GM18508 (cell line): ENCODE measurements around the gene OR56B1.
"Not testable (repeated sequence)": the region's sequence is repeated elsewhere in the genome, so short reads cannot be mapped to it uniquely, and the experiment has no call there.

Experiments
- ATAC-seq: cut with Tn5 transposase; IDR thresholded peaks from one replicate; pipeline ENCODE4 v1.9.1; 2021; ENCODE audit warnings: moderate number of reproducible peaks; ENCODE audit not compliant: insufficient read depth, unreplicated experiment

Gene OR56B1, protein sequence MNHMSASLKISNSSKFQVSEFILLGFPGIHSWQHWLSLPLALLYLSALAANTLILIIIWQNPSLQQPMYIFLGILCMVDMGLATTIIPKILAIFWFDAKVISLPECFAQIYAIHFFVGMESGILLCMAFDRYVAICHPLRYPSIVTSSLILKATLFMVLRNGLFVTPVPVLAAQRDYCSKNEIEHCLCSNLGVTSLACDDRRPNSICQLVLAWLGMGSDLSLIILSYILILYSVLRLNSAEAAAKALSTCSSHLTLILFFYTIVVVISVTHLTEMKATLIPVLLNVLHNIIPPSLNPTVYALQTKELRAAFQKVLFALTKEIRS

GRCh38 chr11:5736396-5736795, at the start of gene OR56B1:
Gene OR56B1, plus strand, starts transcription at chr11:5736448. Its CDS starts 69 bp downstream, at chr11:5736517.
- no peak for ATAC-seq

DNA sequence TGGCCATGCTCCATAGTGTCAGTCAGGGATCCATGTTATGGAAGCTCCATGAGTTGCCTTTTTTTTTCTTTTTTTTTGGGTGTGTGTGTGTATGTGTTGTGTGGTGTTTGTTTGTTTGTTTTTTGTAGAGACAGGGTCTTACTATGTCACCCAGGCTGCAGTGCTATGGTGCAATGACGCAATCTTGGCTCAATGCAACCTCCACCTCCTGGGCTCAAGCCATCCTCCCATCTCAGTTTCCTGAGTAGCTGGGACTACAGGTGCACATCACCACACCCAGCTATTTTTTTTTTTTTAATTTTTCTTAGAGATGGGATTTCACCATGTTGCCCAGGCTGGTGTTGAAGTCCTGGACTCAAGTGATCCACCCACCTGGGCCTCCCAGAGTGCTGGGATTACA, 47.8 kb upstream of the OR56B1 start:
- ATAC-seq: no peak

DNA sequence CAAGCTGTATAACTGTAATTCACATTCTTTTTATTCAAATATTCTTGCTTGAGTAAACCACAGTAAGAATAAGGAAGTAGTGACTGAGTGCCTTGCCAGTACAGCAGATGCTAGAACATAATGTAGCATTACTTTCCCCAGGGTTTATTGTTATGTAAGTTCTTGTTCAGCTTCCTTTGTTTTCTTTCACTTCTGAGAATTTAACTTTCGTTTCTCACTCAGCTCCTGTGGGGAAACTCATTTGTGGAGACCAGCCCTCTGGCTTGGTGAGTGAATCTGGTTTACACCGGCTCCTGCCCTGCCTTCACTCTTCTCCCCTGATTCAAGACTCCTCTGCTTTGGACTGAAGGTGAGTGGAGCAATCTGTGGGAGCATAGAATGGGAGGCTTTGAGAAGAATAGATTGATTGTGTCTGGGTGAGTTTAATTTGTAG, 46.7 kb upstream of the OR56B1 start, which contains the start of gene TRIM22:
TRIM22 (plus strand) TSS at position 240 of the 433 bp plus-strand sequence. CDS start 6,443 bp downstream, outside the sequence.
- peak; percentile 63 for ATAC-seq

DNA sequence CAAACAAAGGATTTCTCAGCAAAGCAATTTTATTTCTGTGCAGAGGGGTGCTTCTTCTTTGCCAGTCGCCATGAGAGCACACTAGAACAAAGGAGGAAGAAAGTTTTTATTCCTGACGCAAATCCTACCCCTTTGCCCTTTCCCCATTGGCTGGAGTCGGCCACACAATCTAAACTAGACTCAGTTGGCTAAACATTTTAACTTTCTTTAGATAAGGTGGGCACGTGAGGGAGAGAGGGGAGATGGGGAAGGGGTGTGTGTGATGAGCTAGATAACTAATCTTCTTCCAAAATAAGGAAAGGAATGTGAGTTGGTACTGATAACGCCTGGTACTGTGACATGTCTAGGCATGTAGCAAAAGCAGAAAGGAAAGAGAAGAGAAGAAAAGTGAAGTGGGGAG, 46.0 kb upstream of the OR56B1 start:
- ATAC-seq: no peak

- ATAC-seq: no peak
Observed at GRCh38 chr11:5690736-5691135, 45.5 kb upstream of the OR56B1 start.

- not testable (repeated sequence) for ATAC-seq
Observed at GRCh38 chr11:5691238-5691963, 44.8 kb upstream of the OR56B1 start.

DNA sequence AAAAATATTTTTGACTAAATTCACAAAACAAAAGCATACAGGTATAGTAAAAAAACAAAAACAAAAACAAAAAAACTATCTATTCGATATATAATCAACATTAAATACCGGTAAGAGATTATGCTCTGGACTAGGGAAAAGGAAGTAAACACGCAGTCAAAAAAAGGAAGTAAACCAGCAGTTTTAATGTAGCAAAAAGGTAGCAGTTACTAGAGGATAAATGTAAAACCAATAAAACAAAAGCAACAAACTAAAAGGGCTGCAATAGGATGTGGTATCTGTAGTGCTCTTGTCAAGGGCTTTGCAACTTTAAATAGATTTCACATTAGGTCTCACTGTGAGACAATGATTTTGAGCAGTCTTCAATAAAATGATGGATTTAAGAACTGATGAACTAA, 44.3 kb upstream of the OR56B1 start:
- ATAC-seq: no peak

GRCh38 chr11:5694642-5695041, 41.6 kb upstream of the OR56B1 start:
- ATAC-seq: no peak

DNA sequence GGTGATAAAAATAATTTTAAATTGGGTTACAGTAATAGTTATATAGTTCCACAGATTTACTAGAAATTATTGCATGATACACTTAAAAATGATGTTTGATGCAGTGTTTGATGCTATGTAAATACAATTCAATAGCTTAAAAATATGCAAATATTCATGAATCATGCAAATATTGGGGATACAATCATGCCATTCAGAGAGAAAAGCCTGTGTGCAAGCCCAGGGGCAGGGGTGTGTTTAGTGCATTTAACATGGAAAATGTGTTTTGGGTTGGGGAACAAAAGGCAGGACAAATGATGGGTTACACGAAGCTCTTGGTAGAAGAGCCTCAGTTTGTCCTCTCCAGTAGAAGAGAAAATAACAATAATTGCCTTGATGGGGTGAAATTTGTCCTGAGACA, 40.7 kb upstream of the OR56B1 start:
- no peak for ATAC-seq

GRCh38 chr11:5696210-5696609, 40.0 kb upstream of the OR56B1 start:
- no peak for ATAC-seq

DNA sequence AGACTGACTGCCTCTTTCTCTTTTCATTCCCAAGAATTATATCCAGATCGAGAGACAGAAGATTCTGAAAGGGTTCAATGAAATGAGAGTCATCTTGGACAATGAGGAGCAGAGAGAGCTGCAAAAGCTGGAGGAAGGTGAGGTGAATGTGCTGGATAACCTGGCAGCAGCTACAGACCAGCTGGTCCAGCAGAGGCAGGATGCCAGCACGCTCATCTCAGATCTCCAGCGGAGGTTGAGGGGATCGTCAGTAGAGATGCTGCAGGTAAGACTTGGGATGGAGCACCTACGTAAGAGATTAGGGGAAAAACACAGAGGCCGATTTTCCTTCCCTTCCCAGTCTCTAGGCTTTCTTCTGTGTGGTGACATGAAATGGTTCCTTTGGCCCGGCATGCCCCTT, 38.0 kb upstream of the OR56B1 start:
- no peak for ATAC-seq

DNA sequence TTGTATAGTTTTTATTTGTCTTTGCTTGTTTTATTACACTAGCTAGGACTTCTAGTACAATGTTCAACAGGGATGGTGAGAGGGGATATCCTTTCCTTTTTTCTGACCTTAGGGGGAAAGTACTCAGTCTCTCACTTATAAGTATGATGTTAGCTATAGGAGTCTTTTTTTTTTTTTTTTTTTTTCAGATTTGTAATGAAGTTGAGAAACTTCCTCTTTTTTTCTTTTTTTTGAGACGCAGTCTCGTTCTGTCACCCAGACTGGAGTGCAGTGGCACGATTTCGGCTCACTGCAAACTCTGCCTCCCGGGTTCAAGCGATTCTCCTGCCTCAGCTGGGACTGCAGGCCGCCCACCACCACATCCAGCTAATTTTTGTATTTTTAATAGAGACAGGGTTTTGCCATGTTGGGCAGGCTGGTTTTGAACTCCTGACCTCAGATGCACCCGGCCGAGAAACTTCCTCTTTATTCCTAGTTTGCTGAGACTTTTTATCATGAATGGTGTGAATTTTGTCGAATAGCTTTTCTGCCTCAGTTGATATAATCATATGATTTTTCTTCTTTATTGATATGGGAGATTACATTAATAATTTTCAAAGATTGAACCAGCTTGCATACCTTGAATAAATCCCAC, 35.7 kb upstream of the OR56B1 start:
- no peak for ATAC-seq

GRCh38 chr11:5701055-5701577, 35.1 kb upstream of the OR56B1 start:
- no peak for ATAC-seq

- peak; percentile 52 for ATAC-seq
Observed at GRCh38 chr11:5703741-5704536, 32.3 kb upstream of the OR56B1 start.

- ATAC-seq: no peak
Observed at GRCh38 chr11:5705688-5706087, 30.6 kb upstream of the OR56B1 start.

DNA sequence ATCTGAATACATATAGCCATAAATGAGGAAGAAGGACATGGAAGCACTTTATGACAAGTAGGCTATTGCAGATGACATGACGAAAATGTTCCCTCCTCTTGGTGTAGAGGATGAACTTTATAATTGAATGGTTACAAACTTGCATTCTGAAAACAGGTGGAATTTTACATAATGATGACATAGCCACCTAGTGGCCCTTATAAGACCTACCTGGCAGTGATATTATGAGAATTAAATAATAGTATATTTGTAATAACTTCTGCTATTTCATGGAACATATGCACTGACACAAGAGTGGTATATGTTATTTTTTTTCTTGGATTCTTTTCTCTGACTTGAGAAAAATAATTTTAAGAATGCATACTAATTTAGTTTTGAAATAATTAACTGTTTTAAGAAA, 23.7 kb upstream of the OR56B1 start:
- no peak for ATAC-seq

GRCh38 chr11:5713695-5714094, 22.6 kb upstream of the OR56B1 start:
- ATAC-seq: no peak

DNA sequence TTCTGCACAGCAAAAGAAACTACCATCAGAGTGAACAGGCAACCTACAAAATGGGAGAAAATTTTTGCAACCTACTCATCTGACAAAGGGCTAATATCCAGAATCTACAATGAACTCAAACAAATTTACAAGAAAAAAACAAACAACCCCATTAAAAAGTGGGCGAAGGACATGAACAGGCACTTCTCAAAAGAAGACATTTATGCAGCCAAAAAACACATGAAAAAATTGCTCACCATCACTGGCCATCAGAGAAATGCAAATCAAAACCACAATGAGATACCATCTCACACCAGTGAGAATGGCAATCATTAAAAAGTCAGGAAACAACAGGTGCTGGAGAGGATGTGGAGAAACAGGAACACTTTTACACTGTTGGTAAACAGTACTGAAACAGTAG, 19.7 kb upstream of the OR56B1 start:
- ATAC-seq: not testable (repeated sequence)

DNA sequence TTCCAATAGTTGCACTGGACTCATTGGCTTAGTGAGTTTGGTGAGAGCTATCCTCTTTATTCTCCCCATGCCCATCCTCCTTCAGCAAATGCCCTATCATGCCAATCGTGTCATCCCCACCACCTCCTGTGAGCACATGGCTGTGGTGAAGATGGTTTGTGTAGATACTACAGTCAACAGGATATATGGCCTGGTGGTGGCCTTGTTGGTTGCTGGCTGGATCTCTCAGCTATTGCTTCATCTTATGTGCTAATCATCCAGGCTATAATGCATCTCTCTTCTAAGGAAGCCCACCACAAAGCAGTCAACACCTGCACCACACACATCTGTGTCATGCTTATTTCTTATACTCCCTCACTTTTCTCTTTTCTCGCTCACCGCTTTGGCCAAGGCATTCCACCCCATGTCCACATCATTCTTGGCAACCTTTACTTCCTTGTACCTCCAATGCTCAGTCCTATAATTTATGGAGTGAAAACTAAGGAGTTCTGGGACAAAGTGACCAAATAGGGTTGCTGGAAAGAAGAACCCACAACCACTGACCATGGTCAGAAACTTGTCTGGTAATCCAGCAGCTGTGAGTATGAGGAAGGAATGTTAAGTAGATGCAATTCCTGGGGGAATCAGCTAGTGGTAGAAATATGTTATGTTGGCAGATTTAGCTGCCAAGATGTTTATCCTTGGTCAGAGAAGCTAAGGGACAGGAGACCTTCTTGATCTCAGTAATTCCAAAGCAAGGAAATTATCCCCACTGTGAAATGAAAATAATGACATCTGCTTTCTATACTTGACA, 16.3 kb upstream of the OR56B1 start:
- ATAC-seq: no peak
